Epithelial cell of esophagus (primary cell): ENCODE measurements around the gene TEDC1.
A peak's percentile ranks its signal among the peaks of the same experiment; 100 is the strongest.

Source experiments
- DNase-seq: peaks from one replicate; pipeline ENCODE4 v3.0.0; 2010; ENCODE audit warnings: low read depth
- H3K4me3 ChIP-seq: 2 replicates; pipeline ENCODE4 v1.5.1; 2011; ENCODE audit warnings: mild to moderate bottlenecking, low read length, control low read depth
- TF ChIP-seq, protein P1 (sequence below): IDR thresholded peaks from 2 replicates; pipeline ENCODE4 v1.5.1; 2011; ENCODE audit warnings: low read depth, mild to moderate bottlenecking, low read length, control low read depth, inconsistent platforms; ENCODE audit not compliant: insufficient read depth; ENCODE audit errors: missing control alignments

TEDC1 gene

DNA sequence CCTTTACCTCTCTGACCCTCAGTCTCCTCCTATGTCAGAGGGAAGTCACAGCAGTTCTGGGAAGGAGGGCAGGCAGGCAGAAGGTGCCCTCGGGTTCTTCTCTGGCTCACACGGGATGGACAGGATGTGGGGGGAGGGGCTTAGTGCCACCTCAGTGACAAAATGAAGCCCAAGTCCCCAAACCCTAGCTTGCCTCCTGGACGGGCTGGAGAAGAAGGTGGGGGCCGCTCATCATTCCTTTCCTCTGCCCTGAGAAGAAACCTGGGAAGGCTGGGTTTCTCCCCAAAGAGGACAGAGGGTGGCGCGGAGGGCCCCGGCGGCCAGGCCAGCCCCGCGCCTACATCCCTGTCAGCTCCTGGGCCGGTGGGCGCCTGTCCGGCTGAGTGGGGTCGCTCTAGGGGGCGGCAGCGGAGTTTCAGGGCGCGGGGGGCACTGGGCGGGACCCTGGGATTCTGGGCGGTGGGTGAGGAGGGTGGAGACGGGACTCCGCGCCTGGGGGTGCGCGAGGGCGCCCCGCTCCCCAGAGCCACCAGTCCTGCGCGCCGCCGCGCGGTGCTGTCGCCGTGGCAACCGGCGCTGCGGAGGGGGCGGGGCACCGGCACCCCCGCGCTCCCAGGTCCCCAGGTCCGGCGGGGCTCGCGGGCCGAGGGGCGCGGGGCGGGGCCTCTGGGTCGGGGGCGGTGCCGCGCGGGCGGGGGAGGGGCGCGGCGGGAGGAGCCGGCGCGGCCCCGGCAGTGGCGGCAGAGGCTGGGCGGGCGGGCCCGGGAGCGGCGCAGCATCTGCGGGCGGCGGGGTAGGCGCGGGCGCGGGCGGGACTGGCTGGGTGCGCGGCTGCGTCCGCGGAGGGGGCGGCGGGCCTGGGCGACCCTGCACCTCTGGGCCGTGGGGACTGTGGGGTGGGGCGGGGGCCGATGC lies 35.1 kb downstream of the TEDC1 start, which contains the start of gene TMEM121:
Gene TMEM121 (plus strand): TSS at position 723 of the 915 bp plus-strand sequence. CDS start 2,252 bp downstream, outside the sequence.
- DNase-seq = no peak
- H3K4me3 ChIP-seq = peak within 1 kb of the TSS; percentile 41
- TF ChIP-seq, protein P1, sequence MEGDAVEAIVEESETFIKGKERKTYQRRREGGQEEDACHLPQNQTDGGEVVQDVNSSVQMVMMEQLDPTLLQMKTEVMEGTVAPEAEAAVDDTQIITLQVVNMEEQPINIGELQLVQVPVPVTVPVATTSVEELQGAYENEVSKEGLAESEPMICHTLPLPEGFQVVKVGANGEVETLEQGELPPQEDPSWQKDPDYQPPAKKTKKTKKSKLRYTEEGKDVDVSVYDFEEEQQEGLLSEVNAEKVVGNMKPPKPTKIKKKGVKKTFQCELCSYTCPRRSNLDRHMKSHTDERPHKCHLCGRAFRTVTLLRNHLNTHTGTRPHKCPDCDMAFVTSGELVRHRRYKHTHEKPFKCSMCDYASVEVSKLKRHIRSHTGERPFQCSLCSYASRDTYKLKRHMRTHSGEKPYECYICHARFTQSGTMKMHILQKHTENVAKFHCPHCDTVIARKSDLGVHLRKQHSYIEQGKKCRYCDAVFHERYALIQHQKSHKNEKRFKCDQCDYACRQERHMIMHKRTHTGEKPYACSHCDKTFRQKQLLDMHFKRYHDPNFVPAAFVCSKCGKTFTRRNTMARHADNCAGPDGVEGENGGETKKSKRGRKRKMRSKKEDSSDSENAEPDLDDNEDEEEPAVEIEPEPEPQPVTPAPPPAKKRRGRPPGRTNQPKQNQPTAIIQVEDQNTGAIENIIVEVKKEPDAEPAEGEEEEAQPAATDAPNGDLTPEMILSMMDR = no peak

DNA sequence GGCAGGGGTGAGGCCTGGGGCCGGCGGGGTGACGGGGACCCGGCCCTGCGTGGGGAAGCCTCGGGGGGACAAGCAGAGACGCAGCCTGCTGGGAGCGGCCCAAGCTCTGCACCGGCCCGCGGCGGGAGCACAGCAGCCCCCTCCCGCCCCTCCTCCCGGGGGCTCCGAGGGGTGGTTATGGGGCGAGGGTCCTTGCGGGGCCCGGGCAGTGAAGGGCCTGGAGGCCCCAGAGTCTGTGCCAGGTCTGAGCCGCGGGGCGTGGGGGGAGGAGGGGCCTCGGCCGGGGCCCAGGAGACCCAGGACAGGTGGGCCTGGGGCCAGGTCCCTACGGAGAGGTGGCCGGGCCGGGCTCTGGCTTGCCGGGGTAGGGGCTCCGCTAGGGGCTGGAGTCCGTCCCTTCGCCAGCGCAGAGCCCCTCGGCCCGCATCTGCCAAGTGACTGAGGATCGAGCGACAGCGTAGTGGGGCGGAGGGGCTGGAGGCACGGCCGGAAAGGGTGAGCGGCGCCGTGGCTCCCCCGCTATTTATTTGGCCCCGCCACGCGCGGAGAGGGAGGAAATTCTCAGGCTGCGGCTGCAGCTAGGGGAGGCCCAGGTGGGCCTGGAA lies 35.8 kb downstream of the TEDC1 start:
- peak overlapping the region; percentile 41 for H3K4me3 ChIP-seq
- no peak for DNase-seq
- TF ChIP-seq, protein P1 = no peak

DNA sequence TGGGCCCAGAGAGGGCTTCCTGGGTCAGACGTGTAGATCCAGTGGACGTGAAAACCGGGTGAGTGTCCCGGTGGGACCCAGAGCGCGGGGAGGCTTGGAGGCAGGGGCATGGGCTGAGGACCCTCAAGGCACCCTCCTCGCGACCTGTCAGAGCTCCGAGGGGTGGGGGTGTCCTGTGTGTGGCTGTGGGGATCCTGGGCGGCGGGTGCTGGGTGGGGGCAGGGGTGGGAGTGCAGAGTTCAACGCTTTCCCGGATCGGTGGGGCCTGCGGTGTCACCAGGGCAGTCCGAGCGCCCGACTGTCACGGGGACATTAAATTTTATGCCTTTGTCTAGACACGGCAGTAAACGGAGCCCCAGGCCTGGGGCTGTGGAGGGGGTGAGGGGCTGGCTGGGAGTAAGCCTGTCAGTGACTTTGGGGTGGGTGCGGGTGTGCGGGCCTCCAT lies 36.4 kb downstream of the TEDC1 start:
- DNase-seq = no peak
- TF ChIP-seq, protein P1 = no peak
- peak overlapping the region; percentile 41 for H3K4me3 ChIP-seq

DNA sequence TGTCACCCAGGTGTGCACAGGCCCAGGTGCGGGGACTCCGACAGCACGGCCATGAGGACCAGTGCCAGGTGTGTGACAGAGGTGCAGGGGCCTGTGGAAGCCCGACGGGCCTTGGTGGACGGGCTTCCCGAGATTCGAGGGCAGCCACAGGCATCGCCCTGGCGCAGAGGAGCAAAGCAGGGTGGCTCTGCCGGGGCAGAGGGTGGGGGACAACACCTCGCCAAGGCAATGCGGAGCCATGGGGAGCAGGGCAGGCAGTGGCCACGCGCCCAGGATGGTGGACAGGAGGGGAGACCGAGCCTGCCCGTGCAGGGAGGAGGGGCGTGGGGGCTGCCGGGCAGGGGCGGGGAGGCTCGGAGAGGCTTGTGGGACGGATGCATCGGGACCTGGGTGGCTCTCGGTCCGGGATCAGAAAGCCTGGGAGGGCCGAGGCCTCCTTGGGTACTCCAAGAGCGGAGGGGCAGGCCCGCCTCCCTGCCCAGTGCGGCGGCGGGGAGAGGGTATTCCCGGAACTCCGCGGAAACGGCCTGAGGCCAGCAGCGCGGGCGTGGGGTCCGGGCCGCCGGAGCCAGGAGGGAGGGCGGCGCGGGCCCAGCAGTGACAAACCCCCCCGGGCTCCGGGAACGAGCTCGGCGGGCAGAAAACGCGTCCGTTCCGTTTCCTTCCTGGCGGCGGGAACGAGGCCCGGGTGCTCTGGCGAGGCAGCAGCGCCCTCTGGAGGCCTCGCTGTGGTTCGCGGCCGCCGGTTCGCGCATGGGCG lies 37.0 kb downstream of the TEDC1 start:
- DNase-seq = peak; percentile 70
- TF ChIP-seq, protein P1 = peak; percentile 49
- peak overlapping the region; percentile 33 for H3K4me3 ChIP-seq

DNA sequence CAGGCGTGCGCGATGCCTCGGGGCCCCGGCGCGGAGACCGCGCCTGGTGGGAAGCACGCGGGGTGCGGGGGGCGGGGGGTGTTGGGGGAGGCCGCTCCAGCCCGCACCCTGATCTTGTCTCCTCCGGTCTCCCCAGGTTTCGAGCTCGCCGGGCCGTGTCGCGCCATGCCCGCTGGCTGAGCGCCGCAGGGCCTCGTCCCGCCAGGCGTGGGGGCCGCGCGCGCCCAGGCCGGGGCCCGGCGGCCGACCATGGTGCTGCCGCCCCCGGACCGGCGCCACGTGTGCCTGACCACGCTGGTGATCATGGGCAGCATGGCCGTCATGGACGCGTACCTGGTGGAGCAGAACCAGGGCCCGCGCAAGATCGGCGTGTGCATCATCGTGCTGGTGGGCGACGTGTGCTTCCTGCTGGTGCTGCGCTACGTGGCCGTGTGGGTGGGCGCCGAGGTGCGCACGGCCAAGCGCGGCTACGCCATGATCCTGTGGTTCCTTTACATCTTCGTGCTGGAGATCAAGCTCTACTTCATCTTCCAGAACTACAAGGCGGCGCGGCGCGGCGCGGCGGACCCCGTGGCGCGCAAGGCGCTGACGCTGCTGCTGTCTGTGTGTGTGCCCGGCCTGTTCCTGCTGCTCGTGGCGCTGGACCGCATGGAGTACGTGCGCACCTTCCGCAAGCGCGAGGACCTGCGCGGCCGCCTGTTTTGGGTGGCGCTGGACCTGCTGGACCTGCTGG lies 37.7 kb downstream of the TEDC1 start:
- no peak for DNase-seq
- TF ChIP-seq, protein P1 = no peak
- H3K4me3 ChIP-seq = peak overlapping the region; percentile 10

DNA sequence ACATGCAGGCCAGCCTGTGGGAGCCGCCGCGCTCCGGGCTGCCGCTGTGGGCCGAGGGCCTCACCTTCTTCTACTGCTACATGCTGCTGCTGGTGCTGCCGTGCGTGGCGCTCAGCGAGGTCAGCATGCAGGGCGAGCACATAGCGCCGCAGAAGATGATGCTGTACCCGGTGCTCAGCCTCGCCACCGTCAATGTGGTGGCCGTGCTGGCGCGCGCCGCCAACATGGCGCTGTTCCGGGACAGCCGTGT lies 38.2 kb downstream of the TEDC1 start:
- no peak for DNase-seq
- no peak overlapping the region for H3K4me3 ChIP-seq
- TF ChIP-seq, protein P1 = no peak
